A549 (cell line): ENCODE data around the gene MGMT. TPM values are rescaled to one million over a fixed set of nuclear protein-coding genes. Genes with fewer than 3 reads are reported as not detected.

ENCODE experiments used
- ATAC-seq, 2 experiments: fragments of 200-7000 bp in 1 of 2; fragments of >200 bp in 1 of 2; cut with Nextera tagmentation in 1 of 2; cut with Tn5 transposase in 1 of 2; 3 replicates each; pipeline versions ENCODE4 v1.8.0 to v1.9.1; 2018 to 2020; ENCODE audit warnings: mild to moderate bottlenecking in 1 of 2, moderate library complexity in 1 of 2
- CTCF ChIA-PET: fragments of 300-600 bp; sonication (Branson Sonifier 250); formaldehyde crosslinking; extraction: SDS; loops from one replicate; lab custom pipeline; 2021; ENCODE audit warnings: antibody characterized with exemption, inconsistent platforms; lab: Yijun Ruan, JAX
- POLR2A ChIA-PET: fragments of 350-600 bp; formaldehyde crosslinking; extraction: SDS; loops from one replicate; lab custom pipeline; 2021; ENCODE audit warnings: antibody characterized with exemption, inconsistent platforms; lab: Yijun Ruan, JAX
- DNase-seq, 2 experiments: peaks; one replicate each; pipeline versions ENCODE4 v3.0.0 to v3.0.0-alpha.2; 2011 to 2016; ENCODE audit warnings: low read depth in 1 of 2, low spot score in 1 of 2
- FAIRE-seq: peaks from 2 replicates; lab custom pipeline; 2011; peaks lifted over from hg19 to GRCh38; lab: Jason Lieb, UNC
- H3K27ac ChIP-seq, 2 experiments: fragments of >200 bp; sonication (Bioruptor Twin); formaldehyde crosslinking; 3 replicates each; pipeline ENCODE4 v1.5.1; 2016 to 2017
- H3K4me1 ChIP-seq: fragments of >200 bp; sonication (Bioruptor Twin); formaldehyde crosslinking; 3 replicates; pipeline ENCODE4 v1.6.1; 2016
- H3K4me2 ChIP-seq: fragments of >200 bp; sonication (Bioruptor Twin); formaldehyde crosslinking; 3 replicates; pipeline ENCODE4 v1.6.1; 2016
- H3K4me3 ChIP-seq: fragments of >200 bp; sonication (Bioruptor Twin); formaldehyde crosslinking; 3 replicates; pipeline ENCODE4 v1.5.1; 2016
- H3K9me3 ChIP-seq: fragments of >200 bp; sonication (Bioruptor Twin); formaldehyde crosslinking; 3 replicates; pipeline ENCODE4 v1.6.1; 2016
- BHLHE40 ChIP-seq: IDR thresholded peaks from 2 replicates; pipeline ENCODE4 v1.6.1; 2012; ENCODE audit warnings: low read depth, low read length, inconsistent platforms
- NFE2L2 ChIP-seq: fragments of 150-350 bp; conservative IDR thresholded peaks from 2 replicates; pipeline ENCODE4 v1.6.1; 2014; ENCODE audit warnings: low read length
- RNF2 ChIP-seq: fragments of 200-600 bp; sonication (generic); IDR thresholded peaks from 2 replicates; pipeline ENCODE4 v1.6.1; 2016; ENCODE audit warnings: low read depth, mild to moderate bottlenecking, antibody characterized with exemption, moderate library complexity, borderline replicate concordance
- ZC3H11A ChIP-seq: fragments of 450-650 bp; IDR thresholded peaks from 2 replicates; pipeline ENCODE4 v1.6.1; 2014; ENCODE audit warnings: antibody characterized with exemption, mild to moderate bottlenecking
- WGBS: methylation state at CpG from one replicate; pipeline ENCODE4 v1.1.6; 2017; ENCODE audit errors: missing lambda C conversion rate; 5-methylcytosine and 5-hydroxymethylcytosine counted together
- polyA plus RNA-seq, 4 experiments: library from polyadenylated mRNA; depleted of rRNA in 3 of 4; stranded (reverse); fragments of >200 nt; fragmentation: RNase III in 1 of 4; extraction: RNeasy Plus Mini Kit Qiagen cat#74134 plus additional on column Dnase treatment in 1 of 4; gene quantifications; 2 replicates in 3 of 4; 3 replicates in 1 of 4; pipeline ENCODE4 v1.2.3, GENCODE V29; 2011 to 2017

Gene MGMT
- polyA plus RNA-seq, 2 of the 4 experiments (the other 2 are of a cell fraction), result 4.9 to 5.2 TPM

GRCh38 chr10:129816656-129817045 lies 349.6 kb downstream of the MGMT start:
- Histone ChIP-seq H3K4me2 (no peak overlapping the region), H3K4me1 (no peaks in the 10 kb centered on the region), H3K4me3 (no peak overlapping the region)
- ATAC-seq (no peak), DNase-seq (no peak), FAIRE-seq (no peak)
- POLR2A ChIA-PET, result no interaction called here
- CTCF ChIA-PET, result no interaction called here
- TF ChIP-seq NFE2L2, result no peak
- no peak for TF ChIP-seq BHLHE40
- no peak for TF ChIP-seq RNF2
- TF ChIP-seq ZC3H11A, result no peak
- TF ChIP-seq, all 56 proteins: peak for 0
- WGBS, result 27% methylated on average over 8 of the region's 8 CpGs
- Histone ChIP-seq H3K27ac (no peak overlapping the region), H3K9me3 (no peaks in the 10 kb centered on the region)
